ENCODE measurements around the gene ZNF445.

GRCh38 chr3:44522494-44522933 lies 45.0 kb upstream of the ZNF445 start:
- no peak for TF ChIP-seq POLR2A (IDR thresholded peaks at IDR 0.05)
- TF ChIP-seq CTCF (IDR thresholded peaks at IDR 0.05), result no peak
- TF ChIP-seq POLR2AphosphoS5 (IDR thresholded peaks at IDR 0.05), result no peak
- no peak for TF ChIP-seq EP300 (IDR thresholded peaks at IDR 0.05)
